ENCODE measurements around the gene KDM4C. TPM values are rescaled to one million over a fixed set of nuclear protein-coding genes. Genes with fewer than 3 reads are reported as not detected.
A peak's percentile ranks its signal among the peaks of the same experiment; 100 is the strongest.

Gene KDM4C
- total RNA-seq, 1 experiment from 2014 or later = 16.8 TPM

- TF ChIP-seq SP1 (IDR thresholded peaks at IDR 0.05; ENCODE audit: low read depth) = no peak
Measured at GRCh38 chr9:6764950-6765349, 7.2 kb downstream of the KDM4C start (continued).

DNA sequence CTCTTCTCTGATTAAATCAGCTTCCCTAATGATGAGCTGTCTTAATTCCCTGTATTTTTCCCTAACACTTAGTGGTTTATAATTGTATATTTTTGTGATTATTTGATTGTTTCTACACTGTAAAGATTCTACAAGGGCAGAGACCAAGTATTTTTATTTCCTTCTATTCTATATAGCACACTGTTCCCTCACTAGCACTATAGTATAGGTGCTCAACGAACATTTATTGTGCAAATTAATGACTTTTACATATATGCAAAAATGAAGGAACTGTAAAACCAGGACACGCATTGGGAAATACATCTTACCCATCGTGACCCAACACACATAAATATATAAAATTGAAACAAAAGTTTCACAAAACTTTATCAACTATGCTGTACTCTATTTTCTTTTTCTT, 7.6 kb downstream of the KDM4C start:
- no peaks in the 10 kb centered on the region for H4K20me1 ChIP-seq (ENCODE audit: insufficient read depth)
- no peak for TF ChIP-seq ZBTB33 (IDR thresholded peaks at IDR 0.05; ENCODE audit: extremely low read depth, insufficient replicate concordance, low read length)
- TF ChIP-seq YY1 (IDR thresholded peaks at IDR 0.05; ENCODE audit: extremely low read depth, insufficient replicate concordance, low read depth, low read length) = no peak
- no peak for TF ChIP-seq FOSL1 (IDR thresholded peaks at IDR 0.05; ENCODE audit: low read depth)
- TF ChIP-seq CBX3 (IDR thresholded peaks at IDR 0.05; ENCODE audit: low read depth) = no peak
- no peak for TF ChIP-seq SIN3A (IDR thresholded peaks at IDR 0.05; ENCODE audit: low read depth)
- TF ChIP-seq JUND (IDR thresholded peaks at IDR 0.05) = no peak
- TF ChIP-seq POLR2A (IDR thresholded peaks at IDR 0.05; ENCODE audit: borderline replicate concordance, extremely low read depth, insufficient read depth, insufficient read length) = no peak
- TF ChIP-seq EGR1 (IDR thresholded peaks at IDR 0.05; ENCODE audit: low read depth) = no peak
- H3K27me3 ChIP-seq (ENCODE audit: insufficient read depth, low read length) = no peaks in the 10 kb centered on the region
- no peak overlapping the region for H3K9ac ChIP-seq (ENCODE audit: low read length)
- POLR2A ChIA-PET = interaction anchor here (1.0 kb wide), 1 partner anchor 8 kb away, joined by 3 read pairs; the partner anchor contains the start of gene KDM4C
- ATAC-seq = no peak
- H3K4me3 ChIP-seq (replicated peaks in 1 of 2; ENCODE audit: low read depth in 1 of 2, low read length in 2 of 2) = no peak overlapping the region
- CTCF ChIA-PET = no interaction called here
- no peaks in the 10 kb centered on the region for H3K9me3 ChIP-seq (ENCODE audit: control insufficient read depth in 1 of 2, insufficient read depth in 1 of 2, low read depth in 1 of 2, low read length in 2 of 2)
- H3K9me2 ChIP-seq (ENCODE audit: insufficient read depth) = no peaks in the 10 kb centered on the region
- RAD21 ChIA-PET (ENCODE audit: low non-redundant PET in 1 of 2, low total read pairs in 2 of 2, uncharacterized antibody in 2 of 2, unreplicated experiment in 2 of 2) = no interaction called here
- H3K4me2 ChIP-seq (ENCODE audit: low read length) = 0 out of 2 replicates have a peak overlapping the region, but pooled peaks have one; percentile 6
- no TSS peak for BruUV-seq (replicated peaks)
- DNase-seq (ENCODE audit: low read depth, low spot score) = no peak
- no peak overlapping the region for H3K27ac ChIP-seq (ENCODE audit: low read depth, low read length)
- H3K79me2 ChIP-seq (ENCODE audit: insufficient read depth, low read length) = peaks cover 64% of the 10 kb centered on the region
- no peaks in the 10 kb centered on the region for H3K36me3 ChIP-seq (ENCODE audit: control insufficient read depth in 1 of 2, insufficient read depth in 2 of 2, low read length in 2 of 2)
- H2AFZ ChIP-seq (ENCODE audit: low read depth, low read length, poor library complexity, severe bottlenecking) = no peak overlapping the region
- intact Hi-C loops (cut with micrococcal nuclease) = no loop called here
- H3K4me1 ChIP-seq (ENCODE audit: control insufficient read depth in 1 of 2, insufficient read depth in 2 of 2, low read length in 2 of 2) = peaks cover 13% of the 10 kb centered on the region in 2 experiments; a peak in 3 of 4 replicates
